Activated CD8-positive, alpha-beta memory T cell treated with anti-CD3 and anti-CD28 coated beads, Interleukin-2, amount 50 U/mL, for 1 hour (primary cell): Measurements from ENCODE around the gene CDHR2.
"Not testable (repeated sequence)": the region's sequence is repeated elsewhere in the genome, so short reads cannot be mapped to it uniquely, and the experiment has no call there.

Experiments
- DNase-seq: peaks from one replicate; pipeline ENCODE4 v3.0.0-alpha.2; 2020; ENCODE audit errors: extremely low read depth

Gene CDHR2

GRCh38 chr5:176541338-176542134 lies 7.6 kb upstream of the CDHR2 start:
- DNase-seq = no peak

DNA sequence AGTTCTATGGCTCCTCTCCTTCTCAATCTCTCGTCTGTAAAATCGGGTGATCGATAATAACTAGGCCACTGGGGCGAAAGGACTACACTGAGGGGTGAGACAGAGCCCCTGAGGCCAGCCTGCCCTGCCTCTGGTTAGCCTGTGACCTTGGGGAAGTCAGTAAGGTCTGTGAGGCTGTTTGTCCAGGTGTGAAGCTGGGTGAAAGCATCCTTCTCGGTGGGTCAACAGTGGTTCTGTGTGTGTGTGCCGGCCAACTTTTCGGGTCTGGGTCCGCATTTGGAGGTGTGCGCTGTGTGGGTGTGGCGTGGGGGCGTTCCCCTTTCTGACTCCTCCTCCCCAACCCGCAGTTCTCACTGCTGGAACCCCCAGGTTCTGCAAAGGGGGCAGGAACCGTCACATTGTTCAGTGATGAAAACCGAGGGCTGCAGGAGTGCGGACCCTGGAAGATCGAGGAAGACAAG lies 7.0 kb upstream of the CDHR2 start:
- DNase-seq = no peak

GRCh38 chr5:176542596-176543427 lies 6.3 kb upstream of the CDHR2 start:
- no peak for DNase-seq

DNA sequence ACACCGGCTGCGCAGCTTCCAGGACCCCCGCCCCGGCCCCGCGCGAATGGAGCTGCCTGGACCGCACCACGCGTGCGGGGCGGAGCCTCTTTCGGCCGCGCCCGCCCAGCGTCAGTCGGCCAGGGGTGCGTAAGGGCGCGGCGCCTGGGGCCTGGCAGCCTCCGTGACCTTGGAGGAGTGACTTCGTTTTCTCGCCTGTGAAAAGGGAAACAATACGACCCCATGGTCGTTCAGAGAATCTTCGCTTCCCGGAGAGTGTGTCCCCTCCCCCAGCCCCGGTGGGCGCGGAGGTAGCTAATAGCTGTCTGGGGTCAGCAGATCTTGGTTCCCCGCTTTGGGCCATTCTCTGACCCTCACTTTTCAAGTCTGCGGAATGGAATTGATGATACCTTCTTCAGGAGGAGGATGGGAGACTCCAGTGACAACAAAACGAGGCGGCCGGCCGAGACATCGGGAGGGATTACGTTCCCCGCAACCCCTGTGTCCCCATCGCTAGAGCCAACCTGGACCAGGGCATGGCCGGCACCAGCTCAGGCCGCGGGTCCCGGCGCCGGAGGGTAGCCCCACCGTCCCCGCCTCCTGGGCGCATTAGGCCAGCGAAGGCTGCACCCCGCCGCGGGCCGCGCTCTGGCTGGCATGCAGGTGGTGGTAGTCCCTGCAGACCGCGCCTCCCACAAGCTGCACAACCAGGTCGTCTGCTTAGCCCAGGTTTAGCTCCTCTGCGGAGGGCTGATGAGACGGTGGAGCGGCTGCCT lies 5.5 kb upstream of the CDHR2 start:
- no peak for DNase-seq

DNA sequence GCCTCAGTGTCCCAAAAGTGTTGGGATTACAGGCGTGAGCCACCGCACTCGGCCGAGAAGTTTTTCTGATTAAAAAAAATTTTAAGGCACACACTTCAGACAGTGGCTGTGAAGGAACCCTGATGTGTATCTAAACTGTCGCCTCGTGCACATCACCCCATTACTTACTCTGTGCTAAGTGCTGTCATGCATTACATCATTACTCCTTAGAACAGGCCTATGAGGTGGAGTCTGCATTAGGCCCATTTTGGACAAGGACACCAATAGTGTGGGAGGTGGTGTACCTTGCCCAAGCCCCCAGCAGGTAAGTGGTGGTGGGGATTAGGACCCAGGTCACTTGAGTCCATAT lies 3.8 kb upstream of the CDHR2 start:
- DNase-seq = no peak

GRCh38 chr5:176545737-176546509 lies 3.2 kb upstream of the CDHR2 start:
- DNase-seq = no peak

DNA sequence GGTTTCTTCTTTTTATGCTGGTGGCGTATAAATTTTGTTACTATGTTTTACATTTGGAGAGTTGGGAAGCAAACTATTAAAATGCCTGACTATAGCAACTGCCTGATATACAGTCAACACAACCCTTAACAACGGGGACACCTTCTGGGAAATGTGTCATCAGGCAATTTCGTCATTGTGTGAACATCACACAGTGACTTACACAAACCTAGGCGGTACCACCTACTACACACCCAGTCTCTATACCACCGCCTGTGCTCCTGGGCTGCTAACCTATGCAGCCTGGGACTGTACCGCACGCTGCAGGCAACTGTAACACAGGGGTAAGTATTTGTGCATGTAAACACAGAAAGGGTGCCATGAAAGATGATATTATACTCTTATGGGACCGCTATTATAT lies 1.3 kb upstream of the CDHR2 start:
- DNase-seq = no peak

DNA sequence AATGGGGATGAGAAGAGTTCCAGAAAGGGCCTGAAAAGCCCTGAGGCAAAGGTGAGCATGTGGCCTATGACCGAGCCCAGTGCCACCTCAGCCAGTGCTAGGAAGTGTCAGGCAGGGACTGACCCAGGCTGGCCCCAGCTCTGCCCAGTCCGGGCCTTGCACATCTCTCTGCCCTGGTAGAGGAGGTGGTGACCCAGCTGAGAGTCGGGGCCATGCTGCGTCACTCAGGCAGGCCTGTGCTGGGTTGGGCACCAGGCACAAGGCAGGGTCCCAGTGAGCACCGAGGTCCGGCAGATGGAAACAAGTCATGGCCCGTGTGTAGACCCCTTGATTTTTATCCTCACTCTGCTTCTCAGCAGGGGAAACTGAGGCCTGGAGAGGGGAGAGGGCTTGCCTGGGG lies 729 bp downstream of the CDHR2 start:
- no peak for DNase-seq

- DNase-seq = no peak
Measured at GRCh38 chr5:176550275-176550831, 1.2 kb downstream of the CDHR2 start.

DNA sequence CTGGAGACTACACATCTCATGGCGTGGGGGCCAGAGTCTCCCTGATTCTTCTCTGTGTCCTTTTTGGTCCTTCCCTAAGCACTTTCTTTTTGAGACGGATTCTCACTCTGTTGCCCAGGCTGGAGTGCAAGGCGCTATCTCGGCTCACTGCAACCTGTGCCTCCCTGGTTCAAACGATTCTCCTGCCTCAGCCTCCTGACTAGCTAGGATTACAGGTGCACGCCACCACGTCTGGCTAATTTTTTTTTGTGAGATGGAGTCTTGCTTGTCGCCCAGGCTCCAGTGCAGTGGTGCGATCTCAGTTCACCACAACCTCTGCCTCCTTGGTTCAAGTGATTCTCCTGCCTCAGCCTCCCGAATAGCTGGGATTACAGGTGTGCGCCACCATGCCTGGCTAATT lies 1.8 kb downstream of the CDHR2 start:
- DNase-seq = not testable (repeated sequence)

DNA sequence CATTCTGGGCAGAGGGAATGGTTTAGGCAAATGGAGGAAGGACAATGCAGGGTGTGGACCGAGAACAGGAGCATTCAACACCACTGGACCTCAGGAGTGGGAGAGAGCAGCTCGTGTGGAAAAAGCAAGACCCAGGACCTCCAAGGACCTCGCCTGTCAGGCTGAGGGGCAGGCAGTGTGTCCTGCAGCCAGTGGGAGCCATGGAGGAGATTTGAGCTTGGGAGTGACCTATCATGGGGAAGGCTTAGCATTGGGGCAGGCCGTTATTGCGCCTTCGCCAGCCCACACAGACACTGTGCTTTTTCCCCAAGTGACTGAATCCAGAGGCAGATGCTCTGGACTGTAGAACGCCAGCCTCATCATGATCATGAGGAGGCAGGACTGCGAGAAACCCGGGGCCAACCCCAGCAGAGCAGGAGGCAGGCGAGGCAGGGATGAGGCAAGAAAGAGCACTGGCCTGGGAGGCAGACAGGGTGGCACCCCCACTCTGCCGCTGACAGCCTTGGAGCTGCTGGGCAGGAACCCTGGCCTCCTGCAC lies 3.3 kb downstream of the CDHR2 start:
- no peak for DNase-seq

DNA sequence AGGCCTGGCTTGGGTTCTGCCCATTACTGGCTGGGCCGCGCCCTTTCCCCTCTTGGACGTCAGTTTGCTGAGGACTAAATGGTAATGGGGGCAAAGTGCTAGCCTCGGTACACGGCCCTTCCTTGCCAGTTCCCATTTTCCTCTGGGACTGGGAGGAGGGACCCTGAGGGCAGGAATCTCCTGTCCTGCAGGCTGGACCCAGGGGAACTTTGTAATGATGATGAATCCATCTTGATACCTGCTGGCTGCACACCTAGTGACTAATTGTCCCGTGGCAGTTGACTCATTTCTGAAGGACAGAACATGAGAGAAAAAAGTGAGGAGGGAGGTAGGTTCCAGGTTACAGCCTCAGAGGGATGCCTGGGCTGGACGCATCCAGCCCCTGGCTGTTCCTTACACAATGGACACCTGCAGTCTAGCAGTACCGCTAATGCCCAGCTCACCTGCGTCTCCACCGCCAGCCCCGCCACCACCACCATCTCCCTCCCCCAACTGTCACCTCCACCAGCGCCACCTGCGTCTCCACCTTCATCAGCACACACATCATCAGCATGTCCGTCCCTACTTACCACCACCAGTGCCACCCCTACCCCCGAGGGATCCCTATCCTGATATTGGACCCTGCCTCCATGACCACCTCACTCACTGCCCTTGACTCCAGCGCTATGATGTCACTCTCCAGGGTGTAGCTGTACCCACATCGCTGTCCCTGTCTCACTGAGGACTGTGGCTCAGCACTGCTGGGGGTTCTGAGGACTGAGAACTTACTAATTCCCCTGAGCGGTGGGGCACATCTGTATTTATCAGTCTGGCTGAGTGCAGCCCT lies 4.3 kb downstream of the CDHR2 start:
- DNase-seq = no peak

- no peak for DNase-seq
Measured at GRCh38 chr5:176557846-176558245, 8.7 kb downstream of the CDHR2 start.

- no peak for DNase-seq
Measured at GRCh38 chr5:176559683-176560082, 10.5 kb downstream of the CDHR2 start.

DNA sequence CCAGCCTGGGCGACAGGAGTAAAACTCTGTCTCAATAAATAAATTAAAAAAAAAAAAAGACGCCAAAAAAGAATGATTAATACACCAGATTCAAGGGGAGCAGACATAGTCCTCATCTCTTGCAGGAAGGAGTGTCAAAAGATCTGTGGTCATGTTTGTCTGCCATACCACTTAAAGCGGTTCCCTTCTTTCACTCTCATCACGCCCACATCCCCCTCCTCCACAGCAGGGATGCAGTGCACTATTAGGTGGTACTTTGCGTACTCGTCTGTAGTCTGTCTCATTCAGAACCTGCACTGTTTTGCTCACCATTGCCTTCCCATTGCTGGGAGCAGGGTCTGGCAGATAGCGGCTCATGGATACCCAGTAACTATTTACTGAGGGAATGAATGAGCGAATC lies 11.2 kb downstream of the CDHR2 start:
- no peak for DNase-seq

DNA sequence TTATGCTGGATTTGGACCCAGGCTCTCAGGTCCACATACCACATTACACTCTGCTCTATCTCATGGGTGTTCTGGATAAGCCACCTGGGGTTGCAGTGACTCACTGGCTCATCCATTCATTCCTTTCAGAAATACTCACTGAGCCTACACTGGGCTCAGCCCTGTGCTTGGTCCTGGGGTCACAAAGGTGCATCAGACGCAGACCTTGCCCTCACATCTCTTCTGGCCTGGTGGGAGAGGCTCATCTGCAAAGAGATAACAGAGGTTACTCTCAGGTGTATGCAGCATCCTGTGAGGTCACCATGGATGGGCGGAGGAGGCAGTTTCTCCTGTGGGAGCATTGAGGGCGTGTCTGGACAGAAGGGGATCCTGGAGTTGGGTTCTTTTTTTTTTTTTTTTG lies 12.1 kb downstream of the CDHR2 start:
- no peak for DNase-seq

DNA sequence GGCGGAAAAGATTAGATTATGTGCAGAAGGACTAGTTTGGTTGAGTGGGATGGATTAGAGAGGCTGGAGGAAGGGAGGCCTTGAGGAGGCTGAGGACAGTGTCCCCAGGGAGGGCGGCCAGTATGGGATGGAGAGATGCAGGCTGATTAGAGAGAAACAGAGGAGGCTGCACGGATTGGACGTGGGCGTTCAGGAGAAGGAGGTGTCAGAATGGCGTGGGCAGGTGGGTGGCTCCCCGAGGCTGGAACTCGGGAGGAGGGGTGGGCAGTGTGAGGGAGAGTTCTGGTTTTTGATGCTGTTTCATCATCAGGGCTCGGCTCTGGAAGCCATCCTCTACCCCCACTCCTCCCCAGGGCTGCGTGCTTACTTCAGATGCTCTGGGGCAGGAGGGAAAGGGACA lies 13.0 kb downstream of the CDHR2 start:
- no peak for DNase-seq

GRCh38 chr5:176564002-176564401 lies 14.9 kb downstream of the CDHR2 start:
- no peak for DNase-seq

- no peak for DNase-seq
Measured at GRCh38 chr5:176565760-176566288, 16.7 kb downstream of the CDHR2 start.

DNA sequence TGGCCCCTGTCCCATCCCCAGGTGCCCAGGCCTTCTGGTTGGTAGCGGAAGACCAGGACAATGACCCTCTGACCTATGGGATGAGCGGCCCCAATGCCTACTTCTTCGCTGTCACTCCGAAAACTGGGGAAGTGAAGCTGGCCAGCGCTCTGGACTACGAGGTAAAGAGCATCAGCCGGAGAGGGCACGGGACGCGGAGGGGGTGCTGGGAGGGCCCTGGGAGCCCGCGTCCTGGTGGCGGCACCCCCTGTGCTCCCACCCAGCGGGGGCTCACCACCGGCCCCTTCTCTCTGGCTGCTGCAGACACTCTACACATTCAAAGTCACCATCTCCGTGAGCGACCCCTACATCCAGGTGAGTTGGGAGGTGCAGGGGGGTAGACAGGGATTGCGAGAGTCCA lies 19.5 kb downstream of the CDHR2 start:
- DNase-seq = no peak
